GM12872 (cell line): ENCODE results near the gene DDX53.

ENCODE experiments used
- TF ChIP-seq, protein P1 (sequence below): IDR thresholded peaks from 3 replicates; pipeline ENCODE4 v1.5.1; 2011; ENCODE audit warnings: low read depth, mild to moderate bottlenecking, low read length, moderate library complexity; ENCODE audit not compliant: insufficient read depth

DDX53 gene

GRCh38 chrX:23048806-23049573 is 49.2 kb downstream of the DDX53 start:
- TF ChIP-seq, protein P1, sequence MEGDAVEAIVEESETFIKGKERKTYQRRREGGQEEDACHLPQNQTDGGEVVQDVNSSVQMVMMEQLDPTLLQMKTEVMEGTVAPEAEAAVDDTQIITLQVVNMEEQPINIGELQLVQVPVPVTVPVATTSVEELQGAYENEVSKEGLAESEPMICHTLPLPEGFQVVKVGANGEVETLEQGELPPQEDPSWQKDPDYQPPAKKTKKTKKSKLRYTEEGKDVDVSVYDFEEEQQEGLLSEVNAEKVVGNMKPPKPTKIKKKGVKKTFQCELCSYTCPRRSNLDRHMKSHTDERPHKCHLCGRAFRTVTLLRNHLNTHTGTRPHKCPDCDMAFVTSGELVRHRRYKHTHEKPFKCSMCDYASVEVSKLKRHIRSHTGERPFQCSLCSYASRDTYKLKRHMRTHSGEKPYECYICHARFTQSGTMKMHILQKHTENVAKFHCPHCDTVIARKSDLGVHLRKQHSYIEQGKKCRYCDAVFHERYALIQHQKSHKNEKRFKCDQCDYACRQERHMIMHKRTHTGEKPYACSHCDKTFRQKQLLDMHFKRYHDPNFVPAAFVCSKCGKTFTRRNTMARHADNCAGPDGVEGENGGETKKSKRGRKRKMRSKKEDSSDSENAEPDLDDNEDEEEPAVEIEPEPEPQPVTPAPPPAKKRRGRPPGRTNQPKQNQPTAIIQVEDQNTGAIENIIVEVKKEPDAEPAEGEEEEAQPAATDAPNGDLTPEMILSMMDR = no peak

DNA sequence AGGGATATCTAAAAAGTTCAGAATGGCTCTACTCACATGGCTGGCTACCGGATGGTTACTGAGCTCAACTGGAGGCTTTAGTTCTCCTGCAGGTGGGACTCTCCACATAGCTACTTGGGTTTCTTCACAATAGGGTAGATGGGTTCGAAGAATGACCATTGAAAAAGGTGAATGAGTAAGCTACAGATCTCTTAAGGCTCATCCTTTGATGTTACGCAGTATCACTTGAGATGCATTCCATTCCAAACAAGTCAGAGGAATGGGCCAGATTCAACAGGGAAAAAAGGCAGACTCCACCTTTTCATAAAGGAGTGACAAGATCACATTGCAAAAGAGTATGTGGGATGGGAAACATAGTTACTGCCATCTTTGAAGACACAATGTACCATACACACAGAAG is 52.6 kb downstream of the DDX53 start:
- TF ChIP-seq, protein P1 = no peak
